Activated gamma-delta T cell (primary cell): ENCODE data around the gene MRTO4.
A peak's percentile ranks its signal among the peaks of the same experiment; 100 is the strongest.
"Not testable (repeated sequence)": the region's sequence is repeated elsewhere in the genome, so short reads cannot be mapped to it uniquely, and the experiment has no call there.

ENCODE experiments used
- DNase-seq: peaks from one replicate; lab custom pipeline; 2025; lab: John Stamatoyannopoulos, UW

MRTO4 gene

GRCh38 chr1:19269427-19270342 lies 18.1 kb downstream of the MRTO4 start:
- not testable (repeated sequence) for DNase-seq

- not testable (repeated sequence) for DNase-seq
Observed at GRCh38 chr1:19270343-19270730, 18.7 kb downstream of the MRTO4 start.

GRCh38 chr1:19272064-19272463 lies 20.5 kb downstream of the MRTO4 start:
- DNase-seq: no peak

DNA sequence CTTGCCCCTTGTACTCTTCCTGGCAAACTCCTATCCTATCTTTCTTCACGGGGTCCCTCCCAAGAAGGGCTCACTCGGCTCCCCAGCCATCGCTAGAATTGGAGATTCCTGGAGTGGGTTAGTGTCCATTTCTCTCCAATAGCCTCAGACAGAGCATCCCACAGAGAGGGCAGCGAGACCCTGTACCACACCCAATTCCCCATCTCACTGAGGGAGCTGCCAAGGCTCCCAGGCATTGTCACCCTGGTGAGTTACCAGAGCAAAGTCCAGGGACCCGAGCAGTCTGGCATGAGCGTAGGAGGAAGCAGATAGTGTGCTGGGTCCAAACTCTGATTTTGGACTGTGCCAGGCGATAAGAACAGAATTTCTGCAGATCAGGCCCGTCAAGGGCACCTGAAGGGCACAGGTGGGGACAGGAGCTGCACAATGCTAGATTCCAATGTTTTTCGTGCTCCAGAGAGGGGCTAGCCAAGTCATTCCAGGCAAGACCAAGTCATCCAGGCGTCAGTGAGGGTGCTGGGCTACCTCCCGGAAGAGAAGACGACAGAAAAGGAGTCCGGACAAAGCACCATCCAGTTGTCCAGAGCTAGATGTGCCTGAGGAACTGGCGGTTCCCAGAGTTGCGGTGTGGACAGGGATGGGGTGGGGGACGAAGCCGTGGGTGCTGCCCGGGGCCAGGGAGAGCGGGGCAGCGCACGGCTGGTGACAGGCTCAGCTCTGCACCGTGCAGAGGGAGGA lies 21.7 kb downstream of the MRTO4 start:
- no peak for DNase-seq

- DNase-seq: not testable (repeated sequence)
Observed at GRCh38 chr1:19273844-19274531, 22.4 kb downstream of the MRTO4 start.

GRCh38 chr1:19274636-19275035 lies 23.0 kb downstream of the MRTO4 start:
- DNase-seq: no peak

DNA sequence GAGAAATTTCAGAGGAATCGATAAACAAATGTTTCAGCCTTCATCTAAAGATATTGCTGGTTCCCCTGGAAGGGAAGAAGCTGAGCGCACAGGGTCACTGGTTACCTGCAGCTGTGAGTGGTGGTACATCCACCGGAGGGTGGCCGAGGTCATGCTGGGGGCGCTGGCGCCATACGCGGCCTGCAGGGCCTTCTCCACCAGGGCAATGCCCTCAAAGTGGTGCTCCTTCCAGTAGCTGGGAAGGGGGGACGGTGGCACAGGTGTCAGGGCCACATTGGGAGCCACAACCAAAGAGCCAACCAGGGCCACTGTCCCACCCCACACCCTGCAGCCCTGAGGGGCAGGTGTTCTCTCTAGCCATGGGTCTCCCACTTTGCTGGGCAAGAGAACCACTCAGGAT lies 32.3 kb downstream of the MRTO4 start:
- DNase-seq: no peak

DNA sequence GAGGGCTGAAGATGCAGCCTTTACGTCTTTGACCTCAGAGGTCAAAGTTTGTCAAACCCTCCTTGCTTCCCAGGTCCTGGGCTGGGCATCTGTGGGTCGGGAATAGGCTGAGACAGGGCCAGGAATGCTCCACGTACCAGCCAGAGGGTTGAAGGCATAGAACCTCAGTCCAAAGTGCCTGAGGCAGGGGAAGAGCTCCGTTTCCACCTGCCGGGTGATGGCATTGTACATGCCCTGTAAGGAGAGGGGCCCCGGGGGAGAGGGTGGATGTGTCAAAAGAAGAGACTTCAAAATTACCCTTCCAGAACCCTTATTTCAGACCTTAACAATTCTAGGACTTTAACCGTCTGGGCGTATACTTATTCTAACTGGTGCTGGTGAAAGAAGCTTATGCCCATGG lies 33.3 kb downstream of the MRTO4 start:
- DNase-seq: no peak

GRCh38 chr1:19285366-19285765 lies 33.8 kb downstream of the MRTO4 start:
- DNase-seq: not testable (repeated sequence)

- not testable (repeated sequence) for DNase-seq
Observed at GRCh38 chr1:19285807-19286206, 34.2 kb downstream of the MRTO4 start.

- DNase-seq: no peak
Observed at GRCh38 chr1:19287436-19288185, 36.0 kb downstream of the MRTO4 start.

DNA sequence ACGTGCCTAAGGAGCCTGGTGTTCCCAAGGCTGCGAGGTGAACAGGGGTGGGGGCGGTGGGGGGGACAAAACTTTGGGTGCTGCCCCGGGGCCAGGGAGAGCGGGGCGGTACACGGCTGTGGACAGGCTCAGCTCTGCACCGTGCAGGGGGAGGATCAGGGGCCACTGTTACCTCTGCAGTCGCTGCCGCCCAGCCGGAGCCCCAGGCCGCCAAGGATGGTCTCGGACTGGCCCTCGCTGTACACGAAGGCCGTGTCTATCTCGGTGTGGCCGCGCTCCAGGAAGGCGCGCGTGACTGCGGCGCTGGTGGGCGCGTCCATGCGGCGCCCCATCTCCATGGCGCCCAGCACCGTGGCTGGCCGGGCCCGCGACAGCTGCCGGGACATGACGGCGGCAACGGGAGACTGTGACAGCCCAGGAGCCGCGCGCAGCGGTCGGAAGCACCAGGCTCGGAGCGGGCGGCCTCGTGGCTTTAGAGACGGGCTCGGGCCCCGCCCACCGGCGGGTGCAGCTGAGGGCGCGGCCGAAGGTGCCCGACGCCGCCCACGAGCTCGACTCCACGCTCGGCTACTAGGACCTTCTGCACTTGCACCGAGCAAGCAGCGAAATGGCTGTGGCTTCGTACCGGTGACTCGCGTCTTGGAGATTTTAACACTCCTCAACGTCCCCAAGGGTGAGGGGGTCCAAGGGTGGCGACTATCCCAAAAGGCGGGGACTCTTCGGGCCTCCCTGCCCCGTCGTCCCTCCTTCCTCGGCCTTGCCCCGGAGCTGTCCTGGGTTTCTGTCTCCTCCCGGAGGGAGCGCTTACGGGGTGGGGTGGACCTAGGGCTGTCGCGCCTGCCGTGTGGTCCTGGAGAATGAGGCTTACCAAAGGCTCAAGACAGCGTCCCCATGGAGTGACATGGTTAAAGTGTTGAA lies 37.0 kb downstream of the MRTO4 start, which contains the start of gene AKR7A3:
Gene AKR7A3 (minus strand): TSS at position 447 of the 918 bp plus-strand sequence. CDS start 61 bp downstream, at position 386.
- peak; percentile 27 for DNase-seq

GRCh38 chr1:19289244-19289643 lies 37.6 kb downstream of the MRTO4 start:
- no peak for DNase-seq

DNA sequence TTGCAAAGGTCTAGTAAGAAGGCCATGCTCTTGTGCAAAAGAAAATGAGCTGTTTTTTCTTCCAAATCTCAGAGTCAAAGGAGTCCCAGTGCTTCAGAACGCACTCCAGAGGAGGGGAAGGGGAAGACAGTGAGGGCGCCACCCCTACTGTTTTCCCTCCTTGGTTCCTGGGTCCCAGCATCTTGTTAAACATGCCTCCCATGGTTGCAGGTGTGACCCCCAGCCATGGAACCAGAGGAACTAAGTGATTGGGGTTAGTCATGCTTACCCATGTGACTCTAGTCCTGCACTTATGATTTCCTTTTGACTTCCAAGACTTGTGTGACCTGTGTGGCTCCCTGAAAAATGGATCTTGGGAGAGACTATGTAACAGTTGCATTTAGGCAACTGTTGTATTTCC lies 43.0 kb downstream of the MRTO4 start:
- DNase-seq: no peak

DNA sequence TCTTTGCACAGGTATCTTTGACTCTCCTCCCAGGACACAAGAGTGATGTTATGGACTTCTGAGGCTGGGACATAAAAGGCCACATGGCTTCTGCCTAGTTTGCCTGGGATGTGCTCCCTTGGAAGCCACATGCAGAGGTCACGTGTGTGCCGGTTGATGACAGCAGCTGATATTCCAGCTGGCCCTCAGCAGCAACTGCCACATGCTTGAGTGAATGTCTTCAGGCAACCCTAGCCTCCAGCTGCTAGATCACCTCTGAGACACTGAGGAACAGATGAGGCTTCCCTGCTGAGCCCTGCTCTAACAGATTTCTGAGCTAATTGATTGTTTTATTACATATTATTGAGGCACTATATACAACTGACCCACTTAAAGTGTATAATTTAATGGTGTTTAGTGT lies 48.6 kb downstream of the MRTO4 start:
- DNase-seq: no peak

GRCh38 chr1:19304081-19304480 lies 52.5 kb downstream of the MRTO4 start:
- not testable (repeated sequence) for DNase-seq

- DNase-seq: no peak
Observed at GRCh38 chr1:19305880-19306279, 54.3 kb downstream of the MRTO4 start.

DNA sequence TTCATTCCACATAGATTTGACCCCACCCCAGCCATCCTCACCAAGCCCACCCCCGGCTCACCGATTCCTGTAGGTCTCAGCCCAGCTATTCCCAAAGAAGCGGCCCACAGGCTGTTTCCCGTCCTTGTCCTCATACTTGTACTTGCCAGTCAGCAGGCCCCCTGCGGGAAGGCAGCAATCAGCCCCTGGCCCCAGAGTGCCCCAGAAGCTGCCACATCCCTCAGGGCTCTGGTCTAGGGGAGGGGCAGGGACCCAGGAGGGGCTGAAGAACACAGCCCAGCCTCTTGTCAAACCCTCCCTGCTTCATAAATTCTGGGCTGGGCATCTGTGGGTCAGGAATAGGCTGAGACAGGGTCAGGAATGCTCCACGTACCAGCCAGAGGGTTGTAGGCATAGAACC lies 55.3 kb downstream of the MRTO4 start:
- DNase-seq: no peak

GRCh38 chr1:19307794-19308508 lies 56.3 kb downstream of the MRTO4 start:
- DNase-seq: no peak

DNA sequence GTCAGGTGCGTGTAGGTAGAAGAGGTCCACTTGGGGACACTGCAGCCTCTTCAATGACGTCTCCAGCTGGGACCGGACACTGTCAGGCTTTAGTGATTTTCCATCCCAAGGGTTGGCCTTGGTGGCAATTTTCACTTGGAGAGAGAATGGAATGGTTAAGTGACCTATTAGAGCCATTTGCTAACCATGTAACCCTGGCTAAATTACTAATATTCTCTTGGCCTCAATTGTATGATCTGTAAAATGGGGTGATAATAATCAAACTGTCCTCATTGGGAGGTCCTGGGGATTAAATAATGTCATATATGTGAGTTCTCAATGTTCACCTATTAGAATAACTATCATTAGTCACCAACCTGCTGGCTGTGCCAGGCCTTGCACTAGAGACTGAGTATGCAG lies 56.9 kb downstream of the MRTO4 start:
- DNase-seq: no peak
